Activated CD8-positive, alpha-beta T cell treated with anti-CD3 and anti-CD28 coated beads for 36 hours (primary cell): ENCODE measurements around the gene NUMA1. TPM values are rescaled to one million over a fixed set of nuclear protein-coding genes. Genes with fewer than 3 reads are reported as not detected.

ENCODE experiments used
- ATAC-seq: fragments of 200-7000 bp; cut with Tn5 transposase; one replicate; pipeline ENCODE4 v1.10.0; 2021; ENCODE audit warnings: mild to moderate bottlenecking, moderate library complexity
- CTCF ChIA-PET: fragments of 350-600 bp; sonication (Branson Sonifier 250); formaldehyde crosslinking; loops from one replicate; lab custom pipeline; 2021; ENCODE audit warnings: antibody characterized with exemption; lab: Charles Lee
- POLR2A ChIA-PET: fragments of 350-600 bp; sonication (Branson Sonifier 250); formaldehyde crosslinking; loops from one replicate; lab custom pipeline; 2021; ENCODE audit warnings: antibody characterized with exemption; lab: Charles Lee
- DNase-seq: peaks from one replicate; pipeline ENCODE4 v3.0.0-alpha.2; 2020
- H3K27ac Mint-ChIP-seq: one replicate; pipeline ENCODE4 v1.8.0; 2021; ENCODE audit warnings: mild to moderate bottlenecking, mixed read lengths
- H3K27me3 Mint-ChIP-seq: one replicate; pipeline ENCODE4 v1.8.0; 2021; ENCODE audit warnings: mixed read lengths
- H3K36me3 Mint-ChIP-seq: one replicate; pipeline ENCODE4 v1.8.0; 2021; ENCODE audit warnings: low read depth, mixed read lengths
- H3K4me1 Mint-ChIP-seq: one replicate; pipeline ENCODE4 v1.8.0; 2021; ENCODE audit warnings: low read depth, mixed read lengths
- H3K4me3 Mint-ChIP-seq: one replicate; pipeline ENCODE4 v1.8.0; 2021; ENCODE audit warnings: mild to moderate bottlenecking, moderate library complexity, mixed read lengths
- H3K9me3 Mint-ChIP-seq: one replicate; pipeline ENCODE4 v1.8.0; 2021; ENCODE audit warnings: mixed read lengths
- CTCF ChIP-seq: fragments of 200-600 bp; IDR thresholded peaks from one replicate; pipeline ENCODE4 v1.8.0; 2022; ENCODE audit warnings: antibody characterized with exemption, mild to moderate bottlenecking
- intact Hi-C: fragments of 100-400 bp; cut with micrococcal nuclease; formaldehyde crosslinking; loops from one replicate; pipeline ENCODE4 v1.10.0; 2022
- total RNA-seq, 2 experiments: library from RNA; stranded (reverse); gene quantifications; one replicate each; pipeline ENCODE4 v1.2.3, GENCODE V29; 2021

Gene NUMA1
- total RNA-seq, 2 experiments from 2014 or later, result 165 to 169 TPM

GRCh38 chr11:71979094-71979493 lies 101.2 kb downstream of the NUMA1 start:
- intact Hi-C loops, result no loop called here
- ChIA-PET POLR2A (no interaction called here), CTCF (interaction anchor here (1.1 to 3.2 kb wide), 12 partner anchors 16 to 347 kb away, joined by 3 to 19 read pairs (median 8); partner anchors contain the start of gene IL18BP)
- TF ChIP-seq CTCF, result no peak
- H3K27me3 Mint-ChIP-seq, result no peaks in the 10 kb centered on the region
- H3K4me1 Mint-ChIP-seq, result no peaks in the 10 kb centered on the region
- DNase-seq (no peak), ATAC-seq (no peak)
- H3K36me3 Mint-ChIP-seq, result peaks cover 5% of the 10 kb centered on the region
- no peak overlapping the region for H3K27ac Mint-ChIP-seq
- H3K9me3 Mint-ChIP-seq, result no peaks in the 10 kb centered on the region
- no peak overlapping the region for H3K4me3 Mint-ChIP-seq

- POLR2A ChIA-PET, result interaction anchor here (0.7 kb wide), 1 partner anchor 167 kb away, joined by 3 read pairs; no protein-coding TSS in a partner anchor
- Mint-ChIP-seq H3K4me3 (no peak overlapping the region), H3K36me3 (peaks cover 5% of the 10 kb centered on the region), H3K27me3 (no peaks in the 10 kb centered on the region), H3K4me1 (no peaks in the 10 kb centered on the region), H3K27ac (no peak overlapping the region), H3K9me3 (no peaks in the 10 kb centered on the region)
- TF ChIP-seq CTCF, result peak; percentile 65
- CTCF ChIA-PET, result interaction anchor here (0.6 to 3.2 kb wide), 40 partner anchors 9 to 453 kb away, joined by 3 to 25 read pairs (median 5); partner anchors contain the start of genes ANAPC15 and IL18BP
- ATAC-seq (peak; percentile 65), DNase-seq (peak; percentile 72)
- intact Hi-C loops, result no loop called here
Observed at GRCh38 chr11:71977743-71978418, 102.5 kb downstream of the NUMA1 start.

- ChIA-PET POLR2A (interaction anchor here (0.7 to 1.3 kb wide), 2 partner anchors 49 to 168 kb away, joined by 3 to 6 read pairs; partner anchors contain the start of gene XNDC1N), CTCF (interaction anchor here (0.6 to 3.2 kb wide), 35 partner anchors 9 to 454 kb away, joined by 3 to 25 read pairs (median 6); partner anchors contain the start of genes ANAPC15 and IL18BP)
- Mint-ChIP-seq H3K4me3 (no peak overlapping the region), H3K36me3 (peaks cover 5% of the 10 kb centered on the region), H3K27ac (no peak overlapping the region), H3K27me3 (no peaks in the 10 kb centered on the region), H3K9me3 (no peaks in the 10 kb centered on the region), H3K4me1 (no peaks in the 10 kb centered on the region)
- DNase-seq (no peak), ATAC-seq (no peak)
- TF ChIP-seq CTCF, result no peak
- intact Hi-C loops, result no loop called here
Observed at GRCh38 chr11:71977090-71977489, 103.3 kb downstream of the NUMA1 start.

- no peak for TF ChIP-seq CTCF
- no peak overlapping the region for H3K4me3 Mint-ChIP-seq
- POLR2A ChIA-PET, result interaction anchor here (1.3 kb wide), 1 partner anchor 49 kb away, joined by 6 read pairs; the partner anchor contains the start of gene XNDC1N
- no peaks in the 10 kb centered on the region for H3K4me1 Mint-ChIP-seq
- H3K27ac Mint-ChIP-seq, result peak overlapping the region; percentile 5
- CTCF ChIA-PET, result interaction anchor here (0.7 to 3.2 kb wide), 23 partner anchors 10 to 454 kb away, joined by 3 to 25 read pairs (median 9); partner anchors contain the start of genes ANAPC15 and IL18BP
- no peak for ATAC-seq
- H3K36me3 Mint-ChIP-seq, result peaks cover 3% of the 10 kb centered on the region
- no peak for DNase-seq
- no peaks in the 10 kb centered on the region for H3K9me3 Mint-ChIP-seq
- no peaks in the 10 kb centered on the region for H3K27me3 Mint-ChIP-seq
- intact Hi-C loops, result no loop called here
Observed at GRCh38 chr11:71976551-71976950, 103.8 kb downstream of the NUMA1 start.

GRCh38 chr11:71971680-71972079 lies 108.7 kb downstream of the NUMA1 start:
- Mint-ChIP-seq H3K4me1 (peaks cover 7% of the 10 kb centered on the region), H3K27ac (no peak overlapping the region), H3K27me3 (no peaks in the 10 kb centered on the region), H3K36me3 (peaks cover 9% of the 10 kb centered on the region), H3K4me3 (no peak overlapping the region), H3K9me3 (no peaks in the 10 kb centered on the region)
- ATAC-seq (no peak), DNase-seq (no peak)
- POLR2A ChIA-PET, result no interaction called here
- no peak for TF ChIP-seq CTCF
- CTCF ChIA-PET, result interaction anchor here (2.6 kb wide), 1 partner anchor 172 kb away, joined by 6 read pairs; no protein-coding TSS in a partner anchor
- intact Hi-C loops, result no loop called here
